Right atrium auricular region (tissue), 2 donors: Measurements from ENCODE around the gene KCNIP4. TPM values are rescaled to one million over a fixed set of nuclear protein-coding genes. Genes with fewer than 3 reads are reported as not detected.

Source experiments
- DNase-seq: peaks from one replicate; pipeline ENCODE4 v3.0.0-alpha.2; 2019; ENCODE audit warnings: low spot score
- H3K27ac ChIP-seq, 2 donors: fragments of 200-600 bp; sonication (generic); 1 replicate in 1 of 2; 2 replicates in 1 of 2; pipeline ENCODE4 v1.5.1; 2016 to 2019
- H3K27me3 ChIP-seq, 2 donors: fragments of 200-600 bp; sonication (generic); one replicate each; pipeline versions ENCODE4 v1.5.1 to v1.6.0; 2017 to 2019
- H3K36me3 ChIP-seq: fragments of 200-600 bp; sonication (generic); one replicate; pipeline ENCODE4 v1.5.1; 2016
- H3K4me1 ChIP-seq, 2 donors: fragments of 200-600 bp; sonication (generic); one replicate each; pipeline versions ENCODE4 v1.5.1 to v1.6.0; 2017 to 2019
- H3K4me3 ChIP-seq, 2 donors: fragments of 200-600 bp; sonication (generic); 1 replicate in 1 of 2; 2 replicates in 1 of 2; pipeline ENCODE4 v1.5.1; 2017 to 2019; ENCODE audit warnings: mild to moderate bottlenecking in 1 of 2, moderate library complexity in 1 of 2
- H3K9me3 ChIP-seq, 2 donors: fragments of 200-600 bp; sonication (generic); one replicate each; pipeline ENCODE4 v1.5.1; 2019
- total RNA-seq, 2 donors: library from RNA; depleted of rRNA; stranded (reverse); fragments of >200 nt; gene quantifications; one replicate each; pipeline ENCODE4 v1.1.0, GENCODE V29; 2016
- TF ChIP-seq, protein P1 (sequence below), 2 donors: fragments of 200-600 bp; sonication (generic); IDR thresholded peaks; one replicate each; pipeline ENCODE4 v1.5.1; 2019; ENCODE audit warnings: antibody characterized with exemption in 2 of 2

The KCNIP4 gene
- total RNA-seq, 2 donors from 2014 or later: not detected

DNA sequence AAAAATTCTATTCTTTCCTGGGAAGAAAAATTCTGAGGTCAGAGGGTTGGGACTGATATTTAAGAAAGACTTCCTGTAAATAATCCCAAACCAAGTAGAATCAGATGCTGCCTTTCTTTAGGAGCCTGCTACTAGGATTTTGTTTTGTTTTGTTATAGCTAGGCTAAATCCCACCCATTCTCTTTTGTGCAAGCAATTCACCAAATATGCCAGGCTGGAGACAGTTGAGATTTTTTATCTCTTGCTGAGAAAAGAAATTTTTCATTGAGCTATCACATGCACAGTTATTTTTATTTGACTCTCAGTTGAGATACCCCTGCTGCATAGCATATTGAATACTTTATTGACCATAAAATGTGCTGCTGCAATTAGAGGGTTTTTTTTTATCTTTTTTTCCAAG, 196.0 kb downstream of the KCNIP4 start:
- TF ChIP-seq, protein P1, sequence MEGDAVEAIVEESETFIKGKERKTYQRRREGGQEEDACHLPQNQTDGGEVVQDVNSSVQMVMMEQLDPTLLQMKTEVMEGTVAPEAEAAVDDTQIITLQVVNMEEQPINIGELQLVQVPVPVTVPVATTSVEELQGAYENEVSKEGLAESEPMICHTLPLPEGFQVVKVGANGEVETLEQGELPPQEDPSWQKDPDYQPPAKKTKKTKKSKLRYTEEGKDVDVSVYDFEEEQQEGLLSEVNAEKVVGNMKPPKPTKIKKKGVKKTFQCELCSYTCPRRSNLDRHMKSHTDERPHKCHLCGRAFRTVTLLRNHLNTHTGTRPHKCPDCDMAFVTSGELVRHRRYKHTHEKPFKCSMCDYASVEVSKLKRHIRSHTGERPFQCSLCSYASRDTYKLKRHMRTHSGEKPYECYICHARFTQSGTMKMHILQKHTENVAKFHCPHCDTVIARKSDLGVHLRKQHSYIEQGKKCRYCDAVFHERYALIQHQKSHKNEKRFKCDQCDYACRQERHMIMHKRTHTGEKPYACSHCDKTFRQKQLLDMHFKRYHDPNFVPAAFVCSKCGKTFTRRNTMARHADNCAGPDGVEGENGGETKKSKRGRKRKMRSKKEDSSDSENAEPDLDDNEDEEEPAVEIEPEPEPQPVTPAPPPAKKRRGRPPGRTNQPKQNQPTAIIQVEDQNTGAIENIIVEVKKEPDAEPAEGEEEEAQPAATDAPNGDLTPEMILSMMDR (IDR thresholded peaks at IDR 0.05): no peak
- H3K36me3 ChIP-seq: no peaks in the 10 kb centered on the region
- H3K9me3 ChIP-seq: no peaks in the 10 kb centered on the region
- DNase-seq: no peak
- no peaks in the 10 kb centered on the region for H3K4me1 ChIP-seq
- H3K4me3 ChIP-seq: no peak overlapping the region
- no peaks in the 10 kb centered on the region for H3K27me3 ChIP-seq
- H3K27ac ChIP-seq: no peak overlapping the region

DNA sequence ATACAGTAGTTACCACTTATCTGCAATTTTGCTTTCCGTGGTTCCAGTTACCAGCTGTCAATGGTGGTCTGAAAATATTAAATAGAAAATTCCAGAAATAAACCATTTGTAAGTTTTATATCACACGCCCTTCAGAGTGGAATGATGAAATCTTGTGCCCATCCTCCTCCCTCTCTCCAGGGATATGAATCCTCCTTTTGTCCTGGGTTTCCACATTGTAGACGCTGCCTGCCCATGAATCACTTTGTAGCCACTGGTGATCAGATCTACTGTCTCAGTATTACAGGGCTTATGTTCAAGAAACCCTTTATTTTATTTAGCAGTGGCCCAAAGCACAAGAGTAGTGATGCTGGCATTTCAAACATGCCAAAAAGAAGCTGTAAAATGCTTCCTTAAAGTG, 198.6 kb downstream of the KCNIP4 start:
- H3K27ac ChIP-seq: no peak overlapping the region
- H3K36me3 ChIP-seq: no peaks in the 10 kb centered on the region
- TF ChIP-seq, protein P1 (IDR thresholded peaks at IDR 0.05): no peak
- H3K9me3 ChIP-seq: no peaks in the 10 kb centered on the region
- no peak for DNase-seq
- no peaks in the 10 kb centered on the region for H3K4me1 ChIP-seq
- H3K4me3 ChIP-seq: no peak overlapping the region
- no peaks in the 10 kb centered on the region for H3K27me3 ChIP-seq

DNA sequence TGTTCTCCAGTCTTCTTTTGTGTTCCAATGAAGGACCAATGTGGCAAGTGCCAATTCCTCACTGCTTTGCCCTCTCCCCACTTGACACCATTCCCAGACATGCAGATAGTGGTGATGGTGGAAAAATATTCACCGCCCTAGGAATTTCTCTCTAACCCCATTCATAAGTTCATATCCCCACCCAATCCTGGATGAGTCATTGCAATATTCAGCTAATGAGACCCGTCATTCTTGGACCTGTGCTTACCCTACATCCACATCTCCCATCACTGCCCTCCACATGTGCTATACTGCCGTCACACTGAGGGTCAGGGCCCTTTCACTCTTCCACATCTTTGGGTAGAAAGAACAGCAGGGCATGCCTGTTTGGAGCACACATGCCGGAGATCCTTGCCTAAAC, 199.2 kb downstream of the KCNIP4 start:
- Histone ChIP-seq H3K27me3 (no peaks in the 10 kb centered on the region), H3K36me3 (no peaks in the 10 kb centered on the region), H3K27ac (no peak overlapping the region), H3K4me3 (no peak overlapping the region), H3K9me3 (no peaks in the 10 kb centered on the region), H3K4me1 (no peaks in the 10 kb centered on the region)
- no peak for DNase-seq
- TF ChIP-seq, protein P1 (IDR thresholded peaks at IDR 0.05): no peak

DNA sequence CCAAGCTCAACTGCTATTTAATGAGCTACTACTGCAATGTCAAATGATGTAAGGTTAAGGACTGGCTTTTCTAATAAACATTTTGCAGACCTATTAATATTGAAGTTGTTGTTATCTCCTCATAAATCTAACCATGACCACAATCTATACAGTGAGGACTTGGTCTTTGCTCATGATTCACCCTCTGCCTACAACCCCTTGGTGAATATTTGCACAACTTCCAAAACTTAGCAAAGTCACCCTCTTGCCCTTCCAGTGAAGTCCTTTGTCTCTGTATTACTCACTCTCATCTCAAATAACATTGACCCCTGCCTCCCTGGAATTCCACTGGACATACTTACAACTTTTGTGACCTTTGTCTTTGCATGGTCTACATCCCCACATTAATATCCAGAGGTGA, 204.5 kb downstream of the KCNIP4 start:
- no peak for DNase-seq
- H3K36me3 ChIP-seq: no peaks in the 10 kb centered on the region
- no peaks in the 10 kb centered on the region for H3K9me3 ChIP-seq
- no peak overlapping the region for H3K4me3 ChIP-seq
- no peaks in the 10 kb centered on the region for H3K4me1 ChIP-seq
- H3K27me3 ChIP-seq: no peaks in the 10 kb centered on the region
- no peak overlapping the region for H3K27ac ChIP-seq
- TF ChIP-seq, protein P1 (IDR thresholded peaks at IDR 0.05): no peak

DNA sequence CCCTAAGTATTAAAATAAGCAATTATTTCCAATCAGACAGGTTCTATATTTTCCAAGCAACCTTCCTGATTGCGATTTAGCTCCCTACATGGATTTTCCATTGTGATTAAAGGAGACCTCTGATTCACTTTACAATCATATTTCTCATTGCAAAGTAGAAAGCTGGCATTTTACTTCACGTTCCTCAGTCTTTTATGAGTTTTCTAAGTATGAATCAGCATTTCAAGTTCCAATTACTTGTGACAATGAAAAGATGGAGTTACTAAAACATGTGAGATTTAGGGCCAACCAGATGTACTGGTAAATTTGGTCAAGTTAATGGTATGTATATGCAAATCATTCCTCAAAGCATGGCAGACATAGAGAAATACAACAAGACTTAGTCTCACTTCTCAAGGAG, 206.2 kb downstream of the KCNIP4 start:
- Histone ChIP-seq H3K4me3 (no peak overlapping the region), H3K27me3 (no peaks in the 10 kb centered on the region), H3K36me3 (no peaks in the 10 kb centered on the region), H3K9me3 (no peaks in the 10 kb centered on the region), H3K4me1 (no peaks in the 10 kb centered on the region), H3K27ac (no peak overlapping the region)
- TF ChIP-seq, protein P1 (IDR thresholded peaks at IDR 0.05): no peak
- no peak for DNase-seq

DNA sequence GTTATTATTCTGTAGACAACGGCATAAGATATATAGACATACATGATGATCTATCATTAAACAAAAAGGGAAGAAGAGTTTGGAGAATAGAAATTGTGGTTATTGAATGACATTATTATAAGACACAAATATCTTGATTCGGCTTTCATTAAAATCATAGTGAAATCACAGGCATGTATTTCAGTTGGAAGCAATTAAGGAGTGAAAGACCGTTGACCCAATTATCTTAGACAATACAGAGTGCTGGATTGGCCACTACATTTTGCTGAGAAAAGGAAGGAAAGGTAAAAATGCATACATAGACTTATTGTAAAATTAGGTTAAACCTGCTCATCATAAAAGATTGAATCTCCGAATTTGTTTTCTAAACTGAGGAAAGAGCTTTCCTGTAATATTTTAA, 209.8 kb downstream of the KCNIP4 start:
- no peaks in the 10 kb centered on the region for H3K9me3 ChIP-seq
- H3K36me3 ChIP-seq: no peaks in the 10 kb centered on the region
- H3K4me1 ChIP-seq: no peaks in the 10 kb centered on the region
- DNase-seq: no peak
- H3K27me3 ChIP-seq: no peaks in the 10 kb centered on the region
- TF ChIP-seq, protein P1 (IDR thresholded peaks at IDR 0.05): no peak
- no peak overlapping the region for H3K4me3 ChIP-seq
- no peak overlapping the region for H3K27ac ChIP-seq
